G401 (cell line): Measurements from ENCODE around the gene SFI1. TPM values are rescaled to one million over a fixed set of nuclear protein-coding genes. Genes with fewer than 3 reads are reported as not detected.
A peak's percentile ranks its signal among the peaks of the same experiment; 100 is the strongest.
"Not testable (repeated sequence)": the region's sequence is repeated elsewhere in the genome, so short reads cannot be mapped to it uniquely, and the experiment has no call there.

Source experiments
- DNase-seq: peaks from one replicate; pipeline ENCODE4 v3.0.0-alpha.2; 2015; ENCODE audit warnings: low spot score
- in situ Hi-C: cut with HindIII; loops from 2 replicates; pipeline ENCODE4 v1.10.0; 2016; ENCODE audit warnings: low sequenced_read_pairs, mixed read lengths
- total RNA-seq: library from RNA; depleted of rRNA; stranded (reverse); fragments of >200 nt; shearing (Covaris generic); gene quantifications from 2 replicates; pipeline ENCODE4 v1.2.3, GENCODE V29; 2014

The SFI1 gene
- total RNA-seq, 1 experiment from 2014 or later: 43.8 TPM

DNA sequence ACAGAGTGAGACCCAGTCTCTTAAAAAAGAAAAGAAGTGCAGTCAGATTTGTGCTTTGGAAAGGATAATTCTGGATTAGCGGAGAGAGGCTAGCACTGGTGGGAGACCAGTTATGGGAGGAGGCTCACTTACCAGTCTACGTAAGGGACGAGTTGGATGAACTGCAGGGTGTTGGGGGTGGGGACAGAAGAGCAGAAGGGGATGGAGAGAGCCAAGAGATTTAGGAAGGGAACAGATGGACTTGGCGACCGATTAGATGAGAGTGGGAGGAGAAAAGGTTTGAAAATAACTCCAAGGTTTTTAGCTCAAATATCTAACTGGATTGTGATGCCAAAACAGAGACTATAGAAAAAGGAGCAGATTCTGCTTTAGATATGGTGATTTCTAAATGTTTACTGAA lies 81.4 kb downstream of the SFI1 start:
- in situ Hi-C loops: no loop called here

DNA sequence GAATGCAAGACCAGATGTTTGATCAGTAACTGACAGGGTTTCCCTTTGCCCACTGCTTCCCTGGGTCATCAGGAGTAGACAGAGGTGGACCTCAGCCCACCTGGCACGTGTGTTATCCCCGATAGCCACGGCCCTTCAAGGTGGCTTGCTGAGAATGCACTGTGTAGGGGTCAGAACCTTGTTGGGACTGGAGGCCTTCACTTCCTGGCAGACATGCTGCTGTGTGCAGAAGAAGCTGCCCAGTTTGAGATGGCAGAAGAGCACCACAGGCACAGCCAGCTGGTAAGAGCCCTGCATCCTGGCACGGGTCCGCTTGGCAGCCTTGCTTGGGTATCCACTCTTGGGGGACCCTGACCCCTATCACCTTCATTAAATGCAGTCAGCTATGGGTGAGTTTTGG lies 81.8 kb downstream of the SFI1 start:
- DNase-seq: peak; percentile 66
- in situ Hi-C loops: no loop called here

More for the DNA sequence above, 81.4 kb downstream of the SFI1 start:
- peak; percentile 98 for DNase-seq

DNA sequence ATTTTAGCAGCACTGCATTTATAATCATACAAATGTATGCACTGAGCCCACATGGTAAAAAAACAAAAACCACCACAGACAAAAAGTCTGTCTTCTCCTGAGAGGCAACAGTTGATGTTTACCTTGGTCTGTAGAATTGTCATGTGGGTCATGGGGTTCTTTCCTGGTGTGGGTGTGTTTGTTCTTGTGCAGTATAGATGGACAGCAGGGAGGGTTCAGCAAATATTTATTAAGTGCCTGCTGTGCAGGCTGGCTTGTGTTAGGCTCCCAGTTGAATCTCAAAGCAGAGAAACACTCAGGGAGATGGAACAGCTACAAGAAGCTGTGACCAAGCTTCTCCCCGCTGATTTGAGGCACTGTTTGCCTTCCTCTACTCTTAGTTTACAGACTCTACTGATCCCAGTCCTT lies 83.5 kb downstream of the SFI1 start:
- DNase-seq: peak; percentile 59
- in situ Hi-C loops: no loop called here

DNA sequence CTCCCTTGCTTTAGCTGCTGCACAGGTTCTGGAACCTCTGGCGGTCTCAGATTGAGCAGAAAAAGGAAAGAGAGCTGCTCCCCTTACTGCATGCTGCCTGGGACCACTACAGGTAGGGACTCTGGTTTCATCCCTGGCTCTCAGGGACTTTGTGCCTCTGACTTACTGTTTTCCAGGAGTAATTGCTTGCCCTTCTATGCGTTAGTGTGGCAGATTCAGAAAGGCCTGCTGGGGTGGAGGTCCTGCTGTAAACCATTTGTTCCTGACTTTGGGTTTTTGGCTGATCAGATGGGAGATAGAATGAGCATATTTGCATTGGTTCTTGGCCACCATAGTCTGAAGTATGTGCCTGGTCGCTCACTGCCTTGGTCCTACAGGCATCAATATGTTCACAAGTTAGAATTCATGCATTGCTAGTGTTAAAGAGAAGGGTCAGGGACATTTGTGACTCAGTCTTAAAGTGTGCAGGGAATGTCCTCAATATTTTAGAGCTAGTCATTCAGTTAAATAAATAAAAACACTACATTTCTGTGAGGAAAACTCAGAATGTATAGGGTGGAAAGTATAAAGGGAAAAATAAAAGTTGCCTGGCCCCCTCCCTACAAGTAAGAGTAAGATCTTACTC lies 87.6 kb downstream of the SFI1 start:
- in situ Hi-C loops: no loop called here
- no peak for DNase-seq

DNA sequence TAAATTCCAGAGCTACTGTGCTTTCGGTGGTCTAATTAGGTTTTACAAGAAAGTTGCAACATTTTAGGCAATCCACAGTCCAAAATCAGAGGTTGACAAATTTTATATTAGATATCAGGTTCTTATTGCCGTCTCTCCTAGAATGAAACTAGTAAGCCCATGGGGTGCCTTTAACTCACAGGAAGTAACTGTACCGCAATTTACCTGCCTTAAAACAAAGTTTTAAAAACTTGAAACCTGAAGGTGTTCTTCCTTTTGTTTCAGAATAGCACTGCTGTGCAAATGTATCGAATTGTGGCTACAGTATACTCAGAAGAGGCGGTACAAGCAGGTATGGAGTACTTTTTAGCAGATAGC lies 88.4 kb downstream of the SFI1 start:
- DNase-seq: no peak
- in situ Hi-C loops: no loop called here

DNA sequence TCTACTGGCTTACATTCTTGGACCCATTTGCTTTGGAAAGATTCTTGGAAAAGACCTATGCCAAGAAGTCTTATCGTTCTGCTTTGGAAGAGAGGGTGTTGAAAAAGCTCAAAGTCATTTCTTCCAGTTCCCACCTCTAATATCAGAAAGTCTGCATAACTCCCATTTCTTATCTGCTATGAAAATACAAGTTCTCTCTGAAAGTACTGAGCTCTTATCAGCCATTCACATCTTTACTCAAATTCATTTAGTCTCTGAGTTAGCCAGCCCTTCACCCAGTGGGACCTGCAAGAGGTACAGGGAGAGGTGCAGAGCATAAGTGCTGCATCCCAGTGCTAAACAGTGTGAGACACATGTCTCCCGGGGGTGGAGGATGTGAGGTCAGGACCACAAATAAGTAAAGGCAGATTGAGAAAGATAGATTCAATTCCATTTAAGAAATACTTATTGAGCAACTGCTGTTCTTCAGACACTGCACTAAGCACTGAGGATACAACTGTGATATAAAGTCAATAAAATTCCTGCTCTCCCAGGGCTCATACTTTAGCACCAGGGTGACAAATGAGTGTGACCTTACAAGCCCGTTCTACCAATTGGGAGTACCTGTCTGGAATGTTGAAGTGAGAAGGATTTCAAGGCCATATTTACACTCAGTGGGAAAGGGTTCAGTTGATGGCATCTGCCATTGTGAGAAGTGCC lies 89.0 kb downstream of the SFI1 start:
- in situ Hi-C loops: no loop called here
- no peak for DNase-seq

DNA sequence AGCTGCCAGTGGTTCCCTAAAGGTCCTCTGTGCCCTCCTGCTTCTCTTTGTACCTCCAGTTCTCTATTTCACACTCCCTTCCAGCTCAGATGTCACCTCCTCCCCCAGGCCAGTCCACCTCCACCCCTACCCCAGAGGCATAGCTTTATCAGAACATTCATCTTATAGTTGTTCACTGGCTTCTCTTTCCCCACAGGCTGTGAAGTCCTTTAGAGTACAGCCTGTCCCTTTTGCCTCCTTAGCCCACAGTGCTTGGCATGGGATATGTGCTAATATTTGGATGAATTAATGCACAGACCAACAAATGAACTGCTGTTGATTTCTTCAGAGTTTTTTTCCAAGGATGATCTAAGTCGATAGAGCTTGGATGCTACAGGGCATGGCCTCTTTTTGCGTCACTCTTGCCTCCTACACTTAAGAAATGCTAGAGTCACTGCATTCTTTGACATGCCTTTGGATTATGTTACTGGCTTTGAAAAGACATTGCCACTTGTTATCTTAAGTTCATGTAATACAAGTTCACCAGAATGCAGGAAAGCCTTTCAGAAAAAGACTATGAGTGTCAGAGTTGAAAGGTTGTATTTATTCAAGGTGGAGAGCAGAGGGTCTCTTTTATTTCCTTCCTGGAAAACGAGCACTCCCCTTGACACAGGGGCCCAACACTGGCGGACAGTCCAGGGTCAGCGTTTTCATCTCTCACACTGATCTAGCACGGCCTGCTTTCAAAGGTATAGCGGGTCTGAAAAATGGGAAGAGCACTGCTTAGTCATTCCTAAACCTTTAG lies 90.0 kb downstream of the SFI1 start:
- peak; percentile 22 for DNase-seq
- in situ Hi-C loops: no loop called here

DNA sequence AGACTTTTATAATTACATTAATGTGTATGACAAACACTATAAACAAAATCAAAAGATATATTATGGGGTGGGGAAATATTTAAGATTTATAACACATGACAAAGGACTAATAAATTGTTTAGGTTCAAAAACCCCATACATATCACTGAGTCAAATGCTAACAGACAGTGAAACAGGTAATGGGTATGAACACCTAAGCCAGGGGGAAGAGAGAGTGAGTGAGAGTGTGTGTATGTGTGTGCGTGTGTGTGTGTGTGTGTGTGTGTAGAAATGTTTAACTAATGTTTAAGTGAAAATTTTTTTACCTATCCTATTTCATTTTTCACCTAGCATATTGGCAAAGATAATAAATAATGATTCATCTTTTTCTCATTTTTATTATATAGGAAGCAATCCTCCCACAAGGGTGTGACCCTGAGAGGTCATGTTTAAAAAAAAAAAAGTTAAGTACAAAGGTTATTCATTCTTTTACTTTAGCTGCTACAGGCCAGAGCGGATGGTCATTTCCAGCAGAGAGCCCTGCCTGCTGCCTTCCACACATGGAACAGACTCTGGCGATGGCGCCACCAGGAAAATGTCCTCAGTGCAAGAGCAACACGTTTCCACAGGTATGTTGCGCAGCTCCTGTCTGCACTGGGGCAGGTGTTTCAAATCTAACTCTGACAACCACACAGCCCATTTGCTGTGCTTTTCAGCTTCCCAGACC lies 92.8 kb downstream of the SFI1 start:
- in situ Hi-C loops: no loop called here

DNA sequence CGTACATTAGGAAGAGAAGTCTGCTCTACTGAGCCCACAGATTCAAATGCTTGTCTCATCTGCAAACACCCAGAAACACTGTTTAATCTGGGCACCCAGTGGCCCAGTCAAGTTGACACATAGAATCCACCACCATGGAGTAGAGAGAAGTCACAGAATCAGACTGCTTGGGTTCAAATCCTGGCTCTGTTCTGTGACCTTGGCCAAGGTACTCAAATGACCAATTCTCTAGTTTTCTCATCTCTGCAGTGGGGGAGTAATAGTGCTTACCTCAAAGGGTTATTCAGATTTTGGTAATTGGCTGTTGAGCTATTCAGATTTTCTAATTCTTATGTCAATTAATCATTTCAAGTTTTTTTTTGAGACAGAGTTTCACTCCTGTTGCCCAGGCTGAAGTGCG lies 93.8 kb downstream of the SFI1 start:
- in situ Hi-C loops, DNase-seq: not testable (repeated sequence)

More for the DNA sequence above, 92.8 kb downstream of the SFI1 start:
- DNase-seq: no peak

DNA sequence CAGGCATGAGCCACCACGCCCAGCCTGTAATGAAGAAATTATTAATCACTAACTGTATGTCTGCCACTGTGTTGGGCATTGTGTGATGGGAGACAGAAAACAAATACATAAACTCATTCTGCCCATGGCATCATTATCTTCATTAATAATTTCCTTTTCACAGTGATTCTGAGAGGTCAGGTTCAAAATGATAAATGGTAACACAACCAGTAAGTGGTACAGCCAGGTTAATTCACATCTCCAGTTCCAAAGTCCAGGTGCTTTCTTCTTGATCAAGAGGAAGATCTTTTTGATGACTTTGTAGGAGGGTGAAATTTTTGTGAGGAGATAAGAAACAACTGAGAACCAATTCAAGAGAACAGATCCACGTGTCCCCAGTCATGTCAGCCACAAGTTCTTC lies 98.9 kb downstream of the SFI1 start:
- in situ Hi-C loops: no loop called here
- DNase-seq: no peak

DNA sequence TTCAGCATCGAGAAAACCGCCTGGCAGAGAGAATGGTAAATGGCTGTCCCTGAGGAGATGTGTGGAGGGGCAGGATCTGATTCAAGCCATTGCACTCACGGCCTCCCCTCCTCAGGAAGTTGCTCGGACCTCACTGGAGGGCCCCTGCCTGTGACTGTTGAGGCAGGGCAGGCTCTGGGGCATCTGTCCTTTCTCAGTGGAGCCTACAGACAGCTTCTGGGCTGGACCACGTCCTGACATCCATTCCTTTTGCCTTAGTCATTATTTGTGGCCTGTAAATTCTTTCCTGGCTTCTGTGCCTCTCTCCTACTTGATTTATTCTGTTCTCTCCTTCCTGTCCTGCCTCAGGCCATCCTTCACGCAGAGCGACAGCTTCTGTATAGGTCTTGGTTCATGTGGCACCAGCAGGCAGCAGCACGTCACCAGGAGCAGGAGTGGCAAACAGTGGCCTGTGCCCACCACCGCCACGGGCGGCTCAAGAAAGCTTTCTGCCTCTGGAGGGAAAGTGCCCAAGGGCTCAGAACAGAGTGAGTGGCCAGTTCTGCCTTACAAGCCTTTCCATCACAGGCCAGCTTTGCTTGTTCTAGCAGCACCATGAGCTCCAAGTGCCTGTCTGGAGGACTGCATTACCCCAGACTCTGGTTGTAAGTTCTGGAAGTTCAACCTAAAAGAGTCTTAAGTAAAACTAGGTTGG lies 106.1 kb downstream of the SFI1 start:
- in situ Hi-C loops: no loop called here
- DNase-seq: no peak

DNA sequence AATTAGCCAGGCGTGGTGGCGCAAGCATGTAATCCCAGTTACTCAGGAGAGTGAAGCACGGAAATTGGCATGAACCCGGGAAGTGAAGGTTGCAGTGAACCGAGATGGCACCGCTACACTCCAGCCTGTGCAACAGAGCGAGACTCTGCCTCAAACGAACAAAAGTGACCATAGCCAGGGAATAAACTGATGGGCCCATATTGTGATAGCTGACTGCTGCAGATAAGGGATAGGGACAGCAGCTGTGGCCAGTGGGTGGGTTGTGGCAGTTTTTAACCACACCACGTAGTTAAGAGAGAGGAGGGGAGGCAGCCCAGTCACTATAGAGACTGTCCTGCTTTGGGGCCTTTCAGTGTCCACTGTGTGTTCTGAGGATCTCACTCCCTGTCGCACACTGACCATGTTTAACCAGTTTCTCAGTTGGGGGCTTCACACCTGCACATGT lies 106.8 kb downstream of the SFI1 start:
- DNase-seq: no peak
- in situ Hi-C loops: no loop called here

DNA sequence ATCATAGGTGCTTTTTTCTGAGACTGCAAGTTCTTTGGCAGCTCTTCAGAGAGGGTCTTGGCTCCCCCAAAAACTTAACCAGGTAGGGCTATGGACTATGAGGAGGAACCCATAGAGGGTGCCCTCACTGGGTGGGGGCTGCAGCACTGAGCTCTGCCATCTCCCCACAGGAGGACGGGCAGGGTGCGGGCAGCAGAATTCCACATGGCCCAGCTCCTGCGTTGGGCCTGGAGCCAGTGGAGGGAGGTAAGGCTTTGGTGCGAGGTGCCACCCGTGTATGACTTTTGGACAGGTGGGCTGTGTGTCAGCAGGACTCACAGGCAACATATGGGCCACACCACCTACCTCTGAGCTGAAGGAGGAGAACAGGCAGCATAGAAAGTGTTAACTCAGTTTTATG lies 107.2 kb downstream of the SFI1 start:
- in situ Hi-C loops: no loop called here
- DNase-seq: peak; percentile 65

DNA sequence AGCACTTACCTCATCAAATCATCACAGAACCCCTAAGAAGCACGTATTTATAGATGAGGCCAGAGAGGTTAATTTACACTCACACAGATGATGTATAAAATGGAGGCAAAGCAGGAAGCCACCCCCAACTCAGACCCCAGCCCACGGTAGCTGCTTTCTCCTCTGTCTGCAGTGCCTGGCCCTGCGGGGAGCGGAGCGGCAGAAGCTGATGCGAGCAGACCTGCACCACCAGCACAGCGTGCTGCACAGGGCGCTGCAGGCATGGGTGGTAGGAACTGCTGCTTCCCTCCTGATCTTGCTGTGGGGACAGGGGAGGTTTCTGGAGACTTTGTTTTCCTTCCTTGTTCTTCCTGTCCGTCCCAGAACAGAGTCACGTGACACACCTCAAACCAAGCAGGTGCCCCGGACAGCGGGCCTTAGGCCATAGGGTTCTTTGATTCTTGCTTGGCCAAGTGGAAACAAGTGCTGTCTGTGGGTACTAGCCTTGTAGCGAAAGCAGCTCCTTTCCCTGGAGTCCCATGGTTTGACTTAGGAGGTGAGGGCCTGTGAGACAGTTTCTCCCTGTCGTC lies 107.9 kb downstream of the SFI1 start:
- in situ Hi-C loops: no loop called here
- DNase-seq: peak; percentile 68

DNA sequence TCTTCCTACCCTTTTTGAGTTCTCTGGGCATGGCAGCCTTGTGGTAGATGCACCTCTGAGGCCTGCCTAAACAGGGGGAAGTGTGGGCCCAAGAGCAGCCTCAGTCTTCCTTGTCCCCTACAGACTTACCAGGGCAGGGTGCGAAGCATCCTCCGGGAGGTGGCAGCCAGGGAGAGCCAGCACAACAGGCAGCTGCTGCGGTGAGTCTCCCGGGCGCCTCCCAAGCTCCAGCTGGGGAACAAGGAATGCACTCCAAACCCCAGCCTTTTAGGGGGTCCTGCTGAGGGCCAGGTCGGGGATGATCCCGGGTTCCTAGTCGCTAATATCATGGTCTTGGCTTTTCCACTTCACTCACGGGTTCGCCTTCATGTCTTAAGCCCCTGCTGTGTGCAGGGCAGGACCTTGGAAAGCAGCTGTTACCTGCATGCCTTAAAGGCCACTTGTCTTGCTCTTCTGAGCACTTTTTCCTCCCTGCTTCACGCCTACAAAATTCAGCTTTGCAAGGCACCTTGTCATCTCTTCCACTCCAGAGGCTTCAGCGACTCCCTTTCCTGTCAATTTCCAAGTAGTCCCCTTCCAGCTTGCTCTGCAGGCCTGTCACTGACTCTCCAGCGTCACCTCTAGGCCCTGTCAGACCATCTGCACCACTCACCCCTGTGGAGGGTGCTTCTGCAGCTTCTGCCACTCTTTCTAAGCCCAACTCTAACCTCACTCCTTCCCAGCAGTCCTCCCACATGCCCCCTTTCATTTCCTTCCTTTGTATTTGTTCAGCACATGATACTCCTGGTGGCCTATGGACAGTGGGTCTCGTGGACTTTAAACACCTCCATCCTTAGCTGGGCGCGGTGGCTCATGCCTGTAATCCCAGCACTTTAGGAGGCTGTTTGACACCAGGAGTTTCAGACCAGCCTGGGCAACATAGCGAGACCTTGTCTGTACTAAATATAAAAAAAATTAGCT lies 108.7 kb downstream of the SFI1 start:
- DNase-seq: peak; percentile 46
- in situ Hi-C loops: no loop called here

DNA sequence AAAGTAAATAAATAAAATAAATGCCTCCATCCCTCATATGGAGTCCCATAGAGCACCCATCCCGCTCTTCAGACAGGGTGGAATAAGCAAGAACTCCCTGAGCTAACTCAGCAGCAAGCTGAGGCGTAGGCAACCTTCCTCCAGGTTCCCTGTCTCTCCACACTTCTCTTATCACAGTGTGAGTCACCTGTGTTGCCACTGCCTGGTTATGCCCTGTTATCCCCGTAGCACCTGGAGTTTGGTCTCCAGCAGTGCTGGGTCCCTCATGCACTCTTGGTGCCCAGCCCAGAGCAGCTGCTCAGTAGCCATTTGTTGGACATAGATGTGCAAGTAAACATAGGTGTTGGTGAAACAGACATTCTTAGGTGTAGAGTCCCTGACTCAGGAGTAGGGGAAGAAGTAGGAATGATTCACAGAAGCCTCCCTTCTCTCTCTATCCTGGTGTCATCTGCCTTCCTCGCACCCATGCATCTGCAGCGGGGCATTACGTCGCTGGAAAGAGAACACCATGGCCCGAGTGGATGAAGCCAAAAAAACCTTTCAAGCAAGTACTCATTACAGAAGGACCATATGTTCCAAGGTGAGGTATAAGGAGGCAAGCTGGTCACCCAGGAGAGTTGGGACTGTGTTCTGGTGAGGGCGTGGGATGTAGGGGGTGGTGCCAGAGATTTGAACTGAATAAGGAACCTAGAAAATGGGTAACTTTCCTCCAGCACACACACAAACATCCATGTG lies 109.7 kb downstream of the SFI1 start:
- in situ Hi-C loops: no loop called here
- DNase-seq: peak; percentile 88

DNA sequence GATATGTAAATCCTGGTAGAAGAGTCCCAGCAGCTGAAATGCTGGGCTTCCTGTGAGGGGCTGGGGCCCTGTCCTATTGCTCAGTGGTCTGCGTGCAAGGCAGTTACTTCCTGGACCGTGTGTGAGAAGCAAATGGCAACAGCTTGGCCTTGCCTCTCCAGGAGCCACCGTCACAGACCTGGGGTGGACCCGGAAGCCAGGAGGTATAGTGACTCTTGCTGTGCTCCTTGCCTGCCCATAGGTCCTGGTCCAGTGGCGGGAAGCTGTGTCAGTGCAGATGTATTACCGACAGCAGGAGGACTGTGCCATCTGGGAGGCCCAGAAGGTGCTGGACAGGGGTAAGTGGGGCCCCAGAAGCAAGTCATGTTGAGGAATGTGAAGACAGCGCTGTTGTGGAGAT lies 111.4 kb downstream of the SFI1 start:
- in situ Hi-C loops: no loop called here
- DNase-seq: no peak
